Measurements from ENCODE around the gene STEAP4.

STEAP4 gene

DNA sequence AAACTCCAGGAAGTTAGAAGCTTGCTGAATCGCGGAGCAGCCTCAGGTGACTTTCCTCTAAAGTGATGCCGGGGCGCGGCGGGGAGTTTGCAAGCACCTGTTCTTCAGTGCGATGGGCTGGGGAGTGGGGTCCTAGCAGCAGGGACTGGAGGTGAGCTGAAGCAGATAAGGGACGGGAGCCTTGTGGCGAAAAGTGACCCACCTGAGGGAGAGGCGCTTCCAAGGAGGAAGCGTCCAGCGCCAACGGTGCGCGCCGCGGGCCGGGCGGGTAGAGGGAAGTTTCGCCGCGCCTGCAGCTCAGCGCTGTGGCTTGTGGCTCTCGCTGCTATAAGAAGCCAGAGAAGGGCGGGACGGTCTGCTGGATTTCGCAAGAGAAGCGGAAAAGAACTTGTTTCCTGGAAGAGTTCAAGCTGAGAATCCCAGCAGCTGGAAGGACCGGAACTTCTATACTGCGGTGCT is at the start of gene STEAP4:
TSS of gene STEAP4 (minus strand) at position 305 of the 459 bp plus-strand sequence. CDS start 22,625 bp downstream, outside the sequence.
- DNase-seq: peak; percentile 3 to 21

DNA sequence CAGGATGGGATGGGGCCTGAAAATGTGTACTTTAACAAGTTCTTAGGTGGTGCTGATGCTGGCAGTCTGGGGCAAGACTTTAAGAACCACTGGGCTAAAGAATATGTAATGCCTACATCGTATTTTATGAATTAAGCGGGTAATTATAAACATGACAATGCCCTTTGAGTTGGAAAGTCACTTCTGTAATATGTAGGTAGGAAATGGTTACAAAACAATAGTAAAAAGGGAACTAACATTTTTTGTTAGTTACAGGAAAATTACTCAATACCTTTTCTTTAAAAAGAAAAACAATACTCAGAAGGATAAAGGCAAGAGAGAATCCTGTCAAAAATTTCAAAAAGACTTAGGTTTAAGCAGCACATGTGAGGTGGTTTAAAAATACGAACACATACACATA is 48.3 kb upstream of the STEAP4 start:
- no peak for DNase-seq

DNA sequence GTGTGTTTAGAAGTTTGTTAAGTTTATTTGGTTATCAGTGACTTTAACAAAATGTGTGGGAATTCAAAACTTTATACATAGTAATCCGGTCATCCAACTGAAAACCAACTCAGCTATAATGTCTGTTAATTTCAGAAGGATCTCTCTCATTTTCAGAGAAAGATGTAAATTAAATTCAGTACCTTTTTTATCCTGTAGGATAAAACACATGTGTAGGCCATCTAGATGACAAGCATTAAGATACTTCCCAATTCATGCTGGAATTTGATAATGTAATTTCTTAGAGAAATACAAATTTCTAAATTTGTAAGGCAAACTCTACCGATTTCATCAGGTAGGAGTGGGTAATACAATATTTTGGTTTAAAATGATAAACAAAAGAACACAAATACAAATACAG is 43.4 kb upstream of the STEAP4 start:
- no peak for DNase-seq

DNA sequence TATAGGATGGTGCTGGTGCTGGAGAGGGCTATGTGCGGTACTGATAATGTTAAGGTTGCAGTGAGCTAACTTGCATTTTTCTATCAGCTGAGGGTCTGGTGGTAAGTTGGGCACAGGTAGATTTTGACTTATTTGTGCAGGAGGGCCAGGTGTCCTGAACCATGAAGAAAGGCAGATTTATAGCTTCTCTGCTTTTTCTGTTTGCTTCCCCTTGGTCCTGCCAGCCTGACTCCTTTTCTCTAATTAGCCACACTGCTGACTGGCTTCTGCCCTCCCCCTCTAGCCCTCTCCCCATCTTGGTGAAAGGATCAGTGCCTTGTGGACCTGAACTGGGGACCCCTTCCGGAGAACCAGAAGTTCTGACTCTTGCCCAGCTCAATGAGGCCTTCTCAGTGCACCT is 40.8 kb upstream of the STEAP4 start:
- DNase-seq: no peak

DNA sequence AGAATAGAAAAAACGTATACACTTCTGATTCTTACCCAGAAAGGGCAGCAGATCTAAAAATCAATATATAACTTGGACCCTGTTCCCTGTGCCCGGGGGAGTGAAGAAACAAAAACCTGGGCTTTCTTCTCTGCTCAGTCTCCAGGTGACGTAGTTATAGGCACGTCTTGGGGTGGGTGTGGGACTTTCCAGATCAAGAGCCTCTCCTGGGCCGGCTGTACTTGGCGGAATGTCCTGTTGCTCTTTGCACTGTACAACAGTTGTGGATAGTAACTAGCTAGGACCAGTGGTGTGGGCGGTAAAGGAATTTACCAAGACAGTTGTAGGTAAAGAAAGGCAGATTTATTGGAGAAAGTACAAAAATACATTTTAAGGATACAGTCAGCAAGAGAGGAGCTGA is 40.4 kb upstream of the STEAP4 start:
- DNase-seq: no peak

DNA sequence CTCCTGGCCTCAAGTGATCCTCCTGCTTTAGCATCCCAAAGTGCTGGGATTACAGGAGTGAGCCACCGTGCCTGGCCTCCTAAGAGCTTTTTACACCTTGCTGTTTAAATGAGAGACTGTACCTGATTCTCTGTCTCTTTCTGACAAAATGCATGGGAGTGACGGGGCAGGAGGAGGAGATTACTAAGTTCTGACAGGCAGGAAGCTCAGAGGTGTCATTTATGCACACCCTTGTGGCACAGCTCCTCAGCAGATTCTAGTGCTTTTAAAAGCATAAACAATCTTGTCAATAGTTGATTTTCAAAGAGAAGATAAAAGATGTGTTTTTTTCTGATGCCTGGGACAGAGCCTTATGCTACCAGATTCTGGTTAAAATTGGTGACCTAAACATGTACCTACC is 39.7 kb upstream of the STEAP4 start:
- DNase-seq: no peak

DNA sequence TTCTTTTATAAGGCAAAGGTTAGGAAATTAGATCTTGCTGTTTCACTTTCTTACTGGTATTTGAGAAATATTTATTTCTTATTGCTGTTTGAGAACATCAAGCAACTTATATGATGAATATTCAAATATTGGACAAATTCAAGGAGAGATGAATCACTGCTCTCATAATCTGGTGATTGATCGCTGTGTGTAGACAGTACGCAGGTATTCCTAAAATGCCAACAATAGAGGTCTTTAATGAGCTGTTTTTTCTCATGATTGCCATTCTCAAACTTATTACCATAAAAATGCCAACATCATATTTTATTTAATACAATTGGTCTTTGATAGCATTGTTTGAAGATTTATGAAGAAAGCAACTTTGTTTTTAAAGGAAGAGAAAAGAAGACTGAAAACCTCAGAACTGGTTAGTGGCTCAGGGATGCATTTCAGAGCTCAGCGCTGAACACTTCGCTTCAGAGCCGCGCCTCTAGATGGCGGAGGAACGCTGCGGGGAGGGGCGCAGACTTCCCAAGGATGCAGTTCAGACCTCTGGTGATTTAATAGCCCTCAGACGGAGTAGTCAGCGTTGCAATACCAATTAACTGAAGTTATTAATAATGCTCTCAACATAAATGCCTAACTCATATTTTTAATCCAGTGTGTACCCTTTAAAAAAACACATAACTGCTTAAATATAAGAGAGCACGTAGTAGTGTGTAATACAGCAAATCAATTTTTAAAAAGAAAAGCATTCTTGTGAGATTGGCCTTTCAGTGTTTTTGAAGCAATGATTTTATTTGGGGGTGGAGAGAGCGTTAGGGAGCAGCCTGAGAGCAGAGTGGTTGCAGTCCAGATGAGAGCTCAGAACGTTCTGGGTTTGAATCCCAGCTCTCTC is 38.5 kb upstream of the STEAP4 start:
- DNase-seq: peak; percentile 29 to 64

DNA sequence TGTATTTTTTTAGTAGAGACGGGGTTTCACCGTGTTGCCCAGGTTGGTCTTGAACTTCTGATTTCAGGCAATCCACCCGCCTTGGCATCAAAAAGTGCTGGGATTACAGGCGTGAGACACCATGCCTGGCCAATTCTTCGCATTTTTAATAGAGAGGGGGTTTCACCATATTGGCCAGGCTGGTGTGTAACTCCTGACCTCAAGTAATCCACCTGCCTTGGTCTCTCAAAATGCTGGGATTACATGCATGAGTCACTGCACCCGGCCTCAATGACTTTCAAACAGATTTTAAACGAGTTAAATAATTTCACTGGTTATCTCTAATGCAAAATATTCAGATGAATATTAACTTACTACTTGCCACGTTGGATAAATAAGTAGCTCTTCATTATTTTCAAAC is 37.6 kb upstream of the STEAP4 start:
- no peak for DNase-seq

DNA sequence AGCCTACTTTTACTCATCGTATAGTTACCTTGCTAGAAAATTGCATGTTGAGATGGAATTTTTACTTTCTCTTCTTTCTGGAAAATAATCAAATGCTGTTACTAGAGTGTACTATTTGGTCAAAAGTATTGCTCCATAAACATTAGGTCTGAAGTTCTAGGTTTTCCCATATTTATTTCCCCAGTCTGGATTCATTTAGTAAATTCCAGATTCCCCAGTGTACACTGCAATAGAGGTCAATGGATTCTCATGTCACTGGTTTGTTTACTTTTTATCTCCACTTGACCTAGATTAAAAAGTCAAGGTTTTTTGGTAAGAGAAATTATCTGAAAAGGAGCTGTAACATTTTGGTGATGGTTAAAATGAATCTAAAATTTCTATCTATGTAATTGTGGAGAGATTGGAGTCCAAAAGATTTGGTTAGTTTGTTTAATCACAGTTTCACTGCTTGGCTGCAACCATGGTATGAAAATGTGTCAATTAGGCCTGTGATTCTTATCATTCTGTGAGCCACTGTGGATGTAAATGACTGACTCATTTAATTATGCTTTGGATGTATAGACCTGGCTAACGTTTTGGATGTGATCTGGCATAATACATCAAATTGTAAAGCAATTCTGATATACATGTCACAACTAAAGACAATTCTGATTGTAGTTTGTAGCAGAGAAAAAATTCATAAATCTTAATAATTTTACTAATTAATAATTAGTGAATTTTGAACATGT is 32.7 kb upstream of the STEAP4 start:
- no peak for DNase-seq

DNA sequence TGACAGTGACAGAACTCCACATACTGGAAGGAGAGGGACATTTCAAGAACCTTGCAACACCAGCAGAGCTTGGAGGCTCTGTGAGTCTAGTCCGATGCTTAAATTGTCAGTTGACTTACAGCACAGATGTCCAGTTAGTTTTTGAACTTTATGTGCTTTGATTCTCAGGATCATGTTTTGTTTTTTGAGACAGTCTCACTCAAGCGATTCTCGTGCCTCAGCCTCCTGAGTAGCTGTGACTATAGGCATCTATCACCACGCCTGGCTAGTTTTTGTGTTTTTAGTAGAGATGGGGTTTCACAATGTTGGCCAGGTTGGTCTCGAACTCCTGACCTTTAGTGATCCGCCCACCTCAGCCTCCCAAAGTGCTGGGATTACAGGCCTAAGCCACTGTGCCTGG is 31.8 kb upstream of the STEAP4 start:
- no peak for DNase-seq

DNA sequence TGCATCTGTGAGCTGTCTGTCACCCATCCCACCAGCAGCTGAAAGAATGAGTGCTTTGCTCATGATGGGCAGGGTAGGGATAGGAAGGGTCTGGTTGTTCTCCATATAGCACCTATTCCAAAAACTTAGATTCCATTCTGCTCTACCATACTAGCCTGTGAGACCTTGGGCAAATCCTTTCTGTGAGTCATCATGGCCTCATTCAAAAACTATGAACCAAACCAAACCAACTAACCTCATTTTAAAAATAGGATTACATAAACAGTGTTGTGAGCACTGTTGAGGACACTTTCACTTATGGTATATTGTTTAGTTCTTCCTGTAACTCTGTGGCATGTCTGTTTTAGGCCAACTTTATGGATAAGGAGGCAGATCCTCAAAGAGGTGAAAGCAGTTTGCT is 30.9 kb upstream of the STEAP4 start:
- DNase-seq: no peak

DNA sequence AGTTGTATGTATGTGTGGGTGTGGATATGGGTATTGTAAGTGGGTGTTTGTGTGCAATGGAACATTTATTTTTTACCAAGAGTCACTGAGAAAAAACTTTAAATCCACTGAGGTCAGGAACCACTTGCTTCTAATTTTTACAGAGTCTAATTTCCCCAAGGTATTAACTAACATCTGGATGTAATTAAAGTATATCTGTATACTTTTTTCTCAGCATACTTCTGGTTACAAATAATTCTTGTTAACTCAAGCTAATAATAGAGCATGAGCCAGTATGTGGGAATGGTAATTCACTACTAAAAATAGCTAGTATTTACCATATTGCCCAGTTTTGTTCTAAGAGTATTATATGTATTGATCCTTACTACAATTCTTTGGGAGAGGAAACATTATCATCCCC is 24.6 kb upstream of the STEAP4 start:
- no peak for DNase-seq

DNA sequence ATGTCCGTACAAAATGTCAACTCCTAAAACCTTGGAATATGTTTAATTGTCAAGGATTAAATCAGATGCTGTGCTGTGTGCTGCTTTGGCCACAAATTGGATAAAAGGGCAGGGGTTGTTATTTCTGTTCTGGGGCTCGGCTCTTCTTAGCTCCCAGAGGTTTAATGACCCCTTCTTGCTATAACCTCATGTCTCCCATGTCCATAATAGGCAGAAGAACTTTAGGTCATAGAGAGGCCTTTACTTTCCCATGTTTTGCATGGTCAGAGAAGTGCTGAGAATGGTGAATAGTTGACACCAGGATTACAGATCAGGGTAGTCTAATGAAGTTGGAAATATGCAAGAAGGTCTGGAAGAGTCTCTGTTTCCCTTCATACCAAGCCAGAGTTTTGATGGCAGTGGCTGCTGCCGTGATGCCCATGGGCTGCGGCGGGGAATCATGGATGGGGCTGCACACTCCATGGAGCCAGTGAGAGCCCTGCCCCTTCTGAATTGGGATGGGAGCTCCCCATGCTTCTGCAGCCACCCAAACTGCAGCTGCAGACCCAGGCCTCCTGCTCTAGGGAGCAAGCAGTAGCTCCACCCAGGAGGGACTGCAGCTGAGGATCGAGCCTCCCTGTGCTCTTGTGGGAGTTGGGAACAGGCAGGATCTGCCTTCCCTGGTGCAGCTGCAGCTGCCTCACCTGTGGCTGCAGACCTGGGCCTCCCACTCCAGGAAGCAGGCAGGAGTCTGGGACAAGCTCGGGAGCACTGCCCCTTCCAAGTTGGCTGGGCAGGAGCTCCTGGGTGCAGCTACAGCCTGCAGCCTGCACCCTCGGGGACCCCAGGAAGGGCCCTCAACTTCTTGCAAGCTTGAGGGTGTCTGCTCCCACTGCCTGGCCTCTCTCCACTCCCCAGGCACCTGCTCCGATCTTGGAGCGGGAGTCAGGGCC is 23.1 kb upstream of the STEAP4 start:
- no peak for DNase-seq

DNA sequence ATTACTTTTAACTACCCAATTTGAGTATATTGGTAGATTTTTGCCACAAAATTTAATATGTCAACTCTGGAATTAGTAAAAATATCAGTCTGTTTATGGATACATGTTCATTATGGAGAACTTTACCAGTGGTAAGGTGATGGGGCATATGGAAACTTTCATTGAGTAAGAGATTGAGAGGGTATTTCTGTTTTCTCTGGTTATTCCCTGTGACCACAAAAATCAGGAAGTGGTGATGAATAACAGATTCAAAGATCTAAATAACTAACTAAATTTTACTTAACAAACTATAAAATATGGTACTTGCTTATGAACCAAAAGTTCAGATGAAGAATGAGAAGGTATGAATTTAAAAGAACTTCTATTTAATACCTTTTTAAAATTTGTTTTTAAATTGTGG is 22.1 kb upstream of the STEAP4 start:
- DNase-seq: no peak

DNA sequence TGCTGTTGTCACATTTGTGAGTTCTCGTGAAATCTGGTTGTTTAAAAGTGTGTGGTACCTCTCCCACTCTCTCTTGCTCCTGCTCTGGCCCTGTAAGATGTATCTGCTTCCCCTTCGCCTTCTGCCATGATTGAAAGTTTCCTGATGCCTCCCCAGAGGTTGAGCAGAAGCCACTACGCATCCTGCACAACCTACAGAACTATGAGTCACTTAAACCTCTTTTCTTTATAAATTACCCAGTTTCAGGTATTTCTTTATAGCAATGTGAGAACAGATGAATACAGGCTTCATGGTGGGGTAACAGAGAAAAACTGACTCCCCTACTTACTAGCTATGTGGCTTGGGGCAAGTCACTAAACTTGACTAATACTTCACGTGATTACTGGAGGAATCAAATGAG is 18.0 kb upstream of the STEAP4 start:
- no peak for DNase-seq

DNA sequence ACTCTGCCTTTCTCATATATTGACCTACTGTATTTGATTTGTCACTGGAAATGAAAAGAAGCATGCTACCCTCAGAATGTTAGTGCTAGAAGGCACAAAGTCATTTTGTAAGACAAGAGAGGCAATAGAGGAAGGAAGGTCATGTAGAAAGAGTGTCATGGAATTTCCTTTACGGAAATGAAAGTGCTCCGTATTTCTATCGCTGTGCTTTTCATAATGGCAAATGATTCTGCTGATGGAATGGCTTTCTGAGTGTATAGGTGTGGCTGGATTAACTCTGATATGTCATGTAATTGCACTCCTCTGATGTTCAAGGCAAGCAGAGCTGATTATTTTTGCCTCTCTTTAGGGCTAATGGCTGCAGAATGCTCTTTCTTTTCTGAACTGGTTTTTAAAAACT is 15.5 kb upstream of the STEAP4 start:
- no peak for DNase-seq

DNA sequence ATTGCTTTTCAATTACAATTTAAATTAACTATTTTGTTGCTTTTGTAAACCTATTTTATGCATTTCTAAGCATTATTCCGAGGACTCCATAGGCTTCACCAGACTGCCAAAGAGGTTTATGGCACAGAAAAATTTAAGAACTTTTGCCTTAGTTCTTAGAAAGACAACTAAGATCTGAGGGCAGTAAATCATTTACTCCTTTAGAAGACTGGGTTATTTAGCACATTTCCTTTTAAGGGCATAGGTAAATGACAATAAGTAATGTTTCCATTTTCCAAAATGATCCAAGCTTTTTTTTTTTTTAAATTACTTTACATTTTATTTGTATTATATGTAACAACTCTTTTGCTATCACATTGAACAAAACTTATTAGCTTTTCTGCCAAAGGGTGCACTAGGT is 15.0 kb upstream of the STEAP4 start:
- no peak for DNase-seq

DNA sequence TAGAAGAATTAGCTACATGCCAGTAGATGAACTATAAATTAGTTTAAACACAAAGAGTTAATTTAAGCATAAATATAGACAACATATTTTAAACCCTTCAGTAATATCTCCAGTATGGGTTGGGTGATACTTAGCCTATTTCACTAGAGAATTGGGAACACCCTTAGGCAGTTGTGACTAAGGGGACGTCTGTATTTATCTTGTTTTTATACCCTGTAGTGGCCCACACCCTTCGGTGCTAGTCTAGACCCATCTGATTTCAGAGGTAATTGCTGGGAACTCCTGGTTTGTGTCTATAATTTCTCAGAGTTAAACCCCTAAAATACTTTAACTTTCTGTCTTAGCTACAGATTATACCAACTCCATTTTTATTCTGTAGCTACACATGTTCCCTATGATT is 11.5 kb upstream of the STEAP4 start:
- DNase-seq: no peak

DNA sequence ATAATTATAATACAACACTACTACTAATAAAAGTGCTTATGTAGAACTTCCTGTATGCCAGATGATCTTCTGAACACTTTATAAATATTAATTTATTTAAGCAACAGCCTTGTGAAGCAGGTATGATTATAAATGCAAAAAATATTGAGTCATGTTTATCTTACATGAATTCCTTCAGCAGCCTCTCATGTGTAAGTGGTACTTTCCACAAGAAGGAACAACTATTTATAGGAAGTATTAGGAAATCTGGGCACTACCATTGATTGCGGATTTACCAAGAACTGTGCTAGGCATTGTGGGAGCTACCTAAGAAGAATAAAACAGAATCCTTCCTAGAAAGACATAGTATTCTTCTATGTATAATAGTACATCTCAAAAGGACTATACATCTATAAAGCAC is 10.7 kb upstream of the STEAP4 start:
- no peak for DNase-seq

DNA sequence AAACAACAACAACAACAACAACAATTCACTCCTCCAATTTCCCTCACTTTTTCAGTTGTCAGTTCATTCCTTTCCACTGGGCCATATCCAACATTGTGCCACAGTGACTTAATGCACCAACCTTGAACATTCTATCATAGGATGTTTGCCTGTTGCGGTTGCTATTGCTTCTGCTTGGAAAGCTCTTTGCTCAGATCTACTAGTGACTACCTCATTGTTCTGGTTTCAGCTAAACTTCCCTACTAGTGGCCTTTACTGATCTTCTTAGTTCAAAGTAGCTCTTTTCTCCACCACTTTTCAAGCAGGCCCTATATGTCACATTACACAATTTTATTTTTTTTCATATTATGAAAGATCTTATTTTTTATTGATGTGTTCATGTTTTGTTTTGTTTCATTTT is 9.8 kb upstream of the STEAP4 start:
- DNase-seq: no peak

DNA sequence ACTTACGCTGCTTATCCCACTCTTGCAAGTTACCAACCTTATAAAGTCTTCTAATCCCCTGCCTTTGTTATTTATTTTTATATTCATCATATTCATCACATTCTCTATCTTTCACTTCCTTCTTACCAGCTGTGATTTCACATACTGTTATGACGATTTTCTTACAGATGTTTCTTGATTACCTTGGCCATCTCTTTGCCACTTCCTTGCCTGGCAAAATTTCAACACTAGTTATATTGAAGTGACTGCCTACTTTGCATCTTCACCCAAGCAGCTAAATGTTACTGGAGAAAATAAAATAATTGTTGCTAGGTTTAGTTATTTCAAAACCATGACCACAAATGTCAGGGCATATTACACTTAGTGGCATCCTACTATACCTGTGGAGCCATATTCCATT is 8.8 kb upstream of the STEAP4 start:
- no peak for DNase-seq

DNA sequence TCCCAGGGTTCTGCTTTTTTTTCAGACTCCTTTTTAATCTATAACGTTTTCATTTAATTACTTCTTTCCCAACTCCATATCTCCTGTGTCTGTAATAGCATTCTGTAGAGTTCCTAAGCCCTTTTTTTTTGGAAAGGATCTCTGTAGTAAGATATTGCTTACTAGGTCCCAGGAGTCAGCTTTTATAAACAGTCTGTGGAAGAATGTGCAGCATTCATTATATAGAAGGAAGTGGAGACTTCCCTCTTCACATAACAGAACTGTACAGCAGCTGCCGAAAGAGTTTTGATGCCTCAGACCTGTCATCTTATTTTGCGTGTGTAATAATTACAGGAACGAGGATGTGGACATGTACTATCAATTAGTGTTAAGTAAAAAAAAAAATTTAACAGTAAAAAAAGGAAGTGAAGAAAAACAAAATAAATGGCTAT is 7.4 kb upstream of the STEAP4 start:
- no peak for DNase-seq

DNA sequence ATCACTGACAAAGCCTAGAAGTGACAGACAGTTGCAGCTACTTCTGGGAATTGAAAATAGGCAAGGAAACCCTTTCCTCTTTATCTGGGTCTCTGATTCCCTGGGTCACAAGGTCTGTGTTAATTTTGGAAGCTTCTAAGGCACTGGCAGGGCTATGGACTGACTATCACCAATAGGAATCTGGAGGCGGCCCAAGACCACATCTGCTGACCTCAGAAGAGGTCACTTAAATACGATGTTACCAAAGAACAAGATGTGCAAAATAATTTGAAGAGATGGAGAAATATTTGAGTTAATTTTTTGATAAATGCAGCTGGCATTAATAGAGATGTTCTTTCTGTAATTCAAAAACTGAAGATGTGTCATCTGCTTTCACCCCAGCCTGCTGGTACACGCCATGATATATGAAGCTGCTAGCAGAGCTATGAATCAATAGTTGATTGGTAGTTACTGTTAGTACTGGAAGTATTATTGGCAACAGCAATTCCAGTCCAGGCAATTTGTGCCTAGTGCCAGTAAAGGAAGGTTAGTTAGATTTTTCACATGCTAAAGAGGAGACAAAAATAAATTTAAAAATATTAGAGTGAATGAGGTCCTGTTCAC is 5.5 kb upstream of the STEAP4 start:
- no peak for DNase-seq
